Mesenteric fat pad (tissue), 1 donor: ENCODE data around the gene TTC6. TPM values are rescaled to one million over a fixed set of nuclear protein-coding genes. Genes with fewer than 3 reads are reported as not detected.

Experiments
- DNase-seq: peaks from one replicate; pipeline ENCODE4 v3.0.0-alpha.2; 2020; ENCODE audit warnings: low spot score
- total RNA-seq: library from RNA; stranded (reverse); fragmentation: NEBNext Ultra II Directional; extraction: Animal tissue kit (Norgen Biotek cat#: 25700); gene quantifications from one replicate; pipeline ENCODE4 v1.2.1, GENCODE V29; 2021
- donor health status: DM: yes; HTN: yes; CAD: no.

Gene TTC6
- total RNA-seq, 1 donor from 2014 or later: not detected

- DNase-seq: no peak
Measured at GRCh38 chr14:37597914-37598746, 2.7 kb downstream of the TTC6 start.

- no peak for DNase-seq
Measured at GRCh38 chr14:37598747-37599506, 3.5 kb downstream of the TTC6 start.

- DNase-seq: no peak
Measured at GRCh38 chr14:37599507-37600368, 4.3 kb downstream of the TTC6 start.

- no peak for DNase-seq
Measured at GRCh38 chr14:37600880-37601741, 5.7 kb downstream of the TTC6 start.

DNA sequence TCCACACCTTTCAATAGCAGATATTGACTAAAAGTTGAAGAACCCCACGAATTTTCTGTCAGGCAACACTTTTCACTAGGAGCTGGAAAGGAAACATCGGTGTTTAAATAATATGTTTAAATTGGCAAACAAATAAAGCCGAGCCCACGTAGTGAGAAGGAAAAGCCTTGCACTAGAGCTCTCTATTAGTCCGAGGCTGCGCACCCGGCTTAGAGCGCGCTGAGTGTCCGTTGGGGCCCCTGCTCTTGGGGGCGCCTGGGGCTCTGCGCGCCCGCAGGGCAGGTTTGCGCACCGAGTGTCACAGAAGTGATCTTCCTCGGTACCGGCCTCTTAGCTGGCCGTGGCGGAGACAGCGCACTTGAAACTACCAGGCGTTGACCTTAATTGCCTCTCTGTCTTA is 6.4 kb downstream of the TTC6 start:
- no peak for DNase-seq

- no peak for DNase-seq
Measured at GRCh38 chr14:37602605-37603453, 7.4 kb downstream of the TTC6 start.

GRCh38 chr14:37603688-37604251 is 8.3 kb downstream of the TTC6 start:
- no peak for DNase-seq

DNA sequence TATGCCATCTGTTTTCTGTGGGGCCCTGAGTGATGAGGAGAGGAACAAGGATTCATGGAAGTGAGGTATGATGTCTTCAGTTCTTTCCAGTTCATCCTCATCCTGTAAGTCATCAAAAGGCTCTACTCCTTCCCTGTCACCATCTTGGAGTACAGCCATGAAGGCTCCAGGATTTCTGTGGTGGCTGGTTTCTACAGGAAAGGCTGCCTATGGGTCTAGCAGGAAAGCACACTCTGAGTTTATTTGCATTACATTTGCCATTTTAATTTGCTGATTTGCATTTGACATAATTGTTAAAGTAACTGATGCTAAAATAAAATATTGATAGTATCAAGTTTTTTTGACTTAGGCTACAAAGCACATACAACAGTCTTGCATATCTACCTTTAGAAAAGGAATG is 11.2 kb downstream of the TTC6 start:
- DNase-seq: no peak

DNA sequence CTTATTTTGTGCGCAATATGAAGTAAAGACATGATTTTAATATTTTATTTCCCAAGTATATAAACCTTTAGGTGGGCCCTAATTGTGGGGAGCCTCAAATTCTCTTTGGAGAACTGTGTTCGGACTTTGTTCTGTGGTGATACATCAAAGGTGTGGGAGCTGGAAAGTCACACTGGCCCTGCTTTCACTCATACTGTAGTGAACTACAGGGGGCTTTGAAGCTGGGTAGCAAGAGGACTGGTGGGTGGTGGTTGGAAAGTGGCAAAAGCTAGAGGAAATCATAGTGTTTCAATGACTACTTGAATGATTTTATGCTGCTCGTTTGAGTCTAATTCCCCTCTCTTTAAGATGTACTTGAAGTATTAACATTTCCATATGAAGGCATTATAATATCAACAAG is 13.2 kb downstream of the TTC6 start:
- no peak for DNase-seq

- DNase-seq: no peak
Measured at GRCh38 chr14:37610945-37611523, 15.6 kb downstream of the TTC6 start.

GRCh38 chr14:37615582-37616289 is 20.3 kb downstream of the TTC6 start:
- no peak for DNase-seq

DNA sequence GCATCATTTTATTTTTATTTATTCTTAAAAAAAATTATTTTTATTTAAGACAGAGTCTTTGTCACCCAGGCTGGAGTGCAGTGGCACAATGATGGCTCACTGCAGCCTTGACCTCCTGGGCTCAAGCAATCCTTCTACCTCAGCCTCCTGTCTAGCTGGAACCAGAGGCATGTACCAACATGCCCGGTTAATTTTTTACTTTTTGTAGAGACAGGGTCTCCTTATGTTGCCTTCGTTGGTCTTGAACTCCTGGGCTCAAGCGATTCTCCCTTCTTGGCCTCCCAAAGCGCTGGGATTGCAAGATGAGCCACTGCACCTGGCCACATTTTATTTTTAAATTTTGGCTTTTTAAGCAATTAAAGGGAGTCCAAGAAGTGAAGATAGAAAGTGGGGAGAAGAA is 21.4 kb downstream of the TTC6 start:
- no peak for DNase-seq

DNA sequence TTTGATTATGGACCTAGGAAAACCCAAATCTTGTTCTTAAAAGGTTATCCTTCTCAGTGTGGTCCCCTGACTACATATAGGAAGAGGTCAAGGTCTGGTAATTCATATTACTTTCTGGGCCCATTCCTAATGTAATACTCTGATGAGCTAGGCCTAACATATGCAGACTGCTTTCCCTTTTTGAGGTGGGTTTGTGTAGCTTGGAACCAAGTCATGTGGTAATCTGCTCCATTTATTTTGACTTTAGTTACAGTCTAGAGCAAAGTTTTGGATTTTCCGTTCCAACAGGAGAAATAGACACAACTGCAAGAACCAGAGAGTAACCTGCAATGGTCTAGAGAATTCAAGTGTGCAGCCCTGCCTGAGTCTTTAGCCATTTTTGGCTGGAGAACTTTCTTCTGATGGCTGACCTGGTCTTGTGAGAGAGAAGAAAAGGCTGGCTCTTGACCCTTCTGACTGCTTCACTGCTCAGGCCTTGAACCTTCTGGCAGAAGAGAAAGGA is 22.5 kb downstream of the TTC6 start:
- DNase-seq: no peak

DNA sequence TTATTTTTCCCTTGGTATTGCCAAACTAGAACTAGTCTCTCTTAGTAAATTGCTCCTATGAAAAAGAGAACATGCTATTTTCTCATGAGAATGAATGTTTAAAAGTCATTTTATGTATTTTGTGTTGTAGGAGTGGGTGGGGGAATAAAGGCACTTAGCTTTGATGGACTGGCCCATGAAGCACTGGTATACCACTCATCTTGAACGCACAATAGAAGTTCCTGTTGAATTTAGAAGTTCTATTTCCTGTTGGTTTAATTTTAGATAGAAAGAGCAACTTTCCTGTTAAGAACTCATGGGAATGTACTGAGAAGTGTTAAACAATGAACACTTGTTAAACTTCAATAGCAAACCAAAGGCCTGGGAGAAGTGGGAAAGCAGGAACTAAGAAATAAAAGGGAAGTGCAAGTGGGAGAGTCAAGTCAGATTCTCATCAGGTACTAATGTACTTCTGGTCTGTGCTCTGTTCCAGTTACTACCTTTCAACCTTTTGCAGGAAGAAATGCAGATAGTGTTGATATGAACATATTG is 23.1 kb downstream of the TTC6 start:
- DNase-seq: no peak

DNA sequence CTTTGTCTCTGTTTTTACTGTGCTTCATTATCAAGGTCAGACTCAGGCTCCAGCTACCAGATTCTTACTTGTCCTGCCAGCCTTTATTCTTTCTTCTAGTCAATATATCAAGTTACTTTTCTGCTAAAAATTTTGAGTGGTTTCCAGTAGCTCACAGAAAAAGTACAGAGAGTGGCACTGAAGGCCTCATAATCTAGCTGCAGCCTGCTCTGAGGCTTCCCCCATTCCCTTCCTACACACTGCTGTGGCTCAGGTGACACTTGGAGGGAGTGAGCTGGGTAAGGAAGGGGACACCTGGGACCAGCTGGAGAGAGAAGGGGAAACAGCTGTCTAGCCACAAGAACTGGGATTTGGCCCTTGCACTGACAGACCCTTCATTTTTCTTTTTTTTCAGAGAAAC is 25.4 kb downstream of the TTC6 start:
- no peak for DNase-seq

DNA sequence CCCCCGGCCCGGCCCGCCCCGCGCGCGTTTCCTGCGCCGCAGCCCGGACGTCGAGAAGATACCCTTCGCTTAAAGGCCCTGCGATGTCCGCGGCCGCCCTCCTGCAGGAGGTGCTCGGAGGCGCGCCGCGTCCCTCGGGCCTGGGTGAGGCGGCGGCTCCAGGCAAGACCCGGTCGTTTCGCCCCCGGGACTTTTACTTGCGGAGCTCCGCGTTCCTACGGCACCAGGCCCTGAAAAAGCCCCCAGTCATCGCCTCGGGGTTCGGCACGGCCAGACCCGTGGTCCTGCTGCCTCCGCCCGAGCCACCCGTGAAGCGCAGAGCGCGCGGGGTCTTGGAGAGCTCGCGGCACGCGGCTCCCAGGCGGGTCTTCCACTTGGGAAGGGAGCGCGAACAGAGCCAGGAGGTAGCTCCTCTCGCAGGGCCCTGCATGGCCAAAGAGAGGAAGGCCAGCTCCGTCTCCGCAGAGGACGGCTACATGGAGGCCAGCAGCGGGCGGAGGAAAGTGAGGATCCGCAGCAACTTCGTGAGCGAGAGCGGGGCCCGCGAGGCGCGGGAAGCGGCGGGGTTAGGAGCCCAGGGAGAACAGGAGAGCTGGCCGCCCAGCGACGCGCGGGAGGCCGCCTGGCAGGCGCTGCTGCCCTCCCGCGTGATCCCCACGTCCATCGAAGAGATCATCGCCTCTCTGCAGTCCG is 26.9 kb downstream of the TTC6 start:
- no peak for DNase-seq

DNA sequence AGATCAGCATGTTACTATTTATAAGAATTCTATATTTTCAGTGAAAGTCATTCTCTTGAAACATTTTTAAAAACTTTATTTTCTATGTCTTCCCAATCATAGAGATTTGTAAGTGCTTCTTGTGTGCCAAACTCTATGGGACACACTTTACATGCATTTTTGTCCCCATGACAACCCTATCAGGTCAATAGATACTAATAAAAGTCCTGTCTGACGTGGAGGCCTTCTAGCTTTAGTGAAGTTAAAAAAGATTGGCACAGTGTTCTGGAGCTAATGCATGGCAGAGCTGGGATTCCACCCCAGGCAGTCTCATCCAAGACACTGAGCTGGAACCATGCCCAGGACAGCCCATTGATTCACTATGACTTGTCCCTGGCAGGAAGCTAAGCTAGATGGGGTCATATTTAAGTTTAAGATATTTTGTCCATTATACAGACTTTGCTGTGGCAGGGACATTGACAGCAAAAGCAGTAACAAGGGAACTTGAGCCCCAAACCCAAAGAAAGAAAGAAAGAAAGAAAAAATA is 28.1 kb downstream of the TTC6 start:
- no peak for DNase-seq
